Activated CD4-positive, alpha-beta T cell treated with anti-CD3 and anti-CD28 coated beads, Interleukin-10, Interleukin-2, amounts not matched to agents 100 ng/mL and 50 ng/mL, durations not matched to agents 16 hours and 8 hours (primary cell): ENCODE data around the gene ATRX.
"Not testable (repeated sequence)": the region's sequence is repeated elsewhere in the genome, so short reads cannot be mapped to it uniquely, and the experiment has no call there.

ENCODE experiments used
- DNase-seq: peaks from one replicate; pipeline ENCODE4 v3.0.0-alpha.2; 2020

The ATRX gene

DNA sequence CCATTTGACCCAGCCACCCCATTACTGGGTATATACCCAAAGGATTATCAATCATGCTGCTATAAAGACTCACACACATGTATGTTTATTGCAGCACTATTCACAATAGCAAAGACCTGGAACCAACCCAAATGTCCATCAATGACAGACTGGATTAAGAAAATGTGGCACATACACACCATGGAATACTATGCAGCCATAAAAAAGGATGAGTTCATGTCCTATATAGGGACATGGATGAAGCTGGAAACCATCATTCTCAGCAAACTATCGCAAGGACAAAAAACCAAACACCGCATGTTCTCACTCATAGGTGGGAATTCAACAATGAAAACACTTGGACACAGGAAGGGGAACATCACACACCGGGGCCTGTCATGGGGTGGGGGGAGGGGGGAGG, 59.9 kb downstream of the ATRX start:
- DNase-seq, result not testable (repeated sequence)

DNA sequence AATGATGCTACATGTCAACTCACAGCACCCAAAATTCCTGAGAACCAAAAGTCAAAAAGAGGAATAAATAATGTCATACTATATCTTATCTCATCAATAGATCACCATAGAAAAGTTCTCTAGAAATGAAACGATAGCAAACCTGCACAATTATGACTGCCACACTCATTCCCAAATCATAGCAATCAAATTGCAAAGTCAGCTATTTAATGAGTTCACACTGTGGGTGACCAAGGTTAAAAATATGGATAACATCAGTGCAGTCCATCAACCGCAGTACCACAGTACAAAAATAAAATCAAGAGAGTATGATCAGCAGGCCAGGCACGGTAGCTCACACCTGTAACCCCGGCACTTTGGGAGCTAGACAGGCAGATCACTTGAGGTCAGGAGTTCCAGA, 62.3 kb downstream of the ATRX start:
- no peak for DNase-seq

DNA sequence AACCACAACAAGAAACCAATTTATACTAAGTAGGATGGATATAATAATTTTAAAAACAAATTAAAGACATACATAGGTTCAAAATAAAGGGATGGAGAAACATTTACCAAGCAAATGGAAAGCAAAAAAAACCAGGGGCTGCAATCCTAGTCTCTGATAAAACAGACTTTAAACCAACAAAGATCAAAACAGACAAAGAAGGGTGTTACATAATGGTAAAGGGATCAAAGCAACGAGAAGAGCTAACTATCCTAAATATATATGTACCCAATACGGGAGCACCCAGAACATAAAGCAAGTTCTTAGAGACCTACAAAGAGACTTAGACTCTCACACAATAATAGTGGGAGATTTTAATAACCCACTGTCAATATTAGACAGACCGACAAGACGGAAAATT, 66.6 kb downstream of the ATRX start:
- DNase-seq, result no peak

DNA sequence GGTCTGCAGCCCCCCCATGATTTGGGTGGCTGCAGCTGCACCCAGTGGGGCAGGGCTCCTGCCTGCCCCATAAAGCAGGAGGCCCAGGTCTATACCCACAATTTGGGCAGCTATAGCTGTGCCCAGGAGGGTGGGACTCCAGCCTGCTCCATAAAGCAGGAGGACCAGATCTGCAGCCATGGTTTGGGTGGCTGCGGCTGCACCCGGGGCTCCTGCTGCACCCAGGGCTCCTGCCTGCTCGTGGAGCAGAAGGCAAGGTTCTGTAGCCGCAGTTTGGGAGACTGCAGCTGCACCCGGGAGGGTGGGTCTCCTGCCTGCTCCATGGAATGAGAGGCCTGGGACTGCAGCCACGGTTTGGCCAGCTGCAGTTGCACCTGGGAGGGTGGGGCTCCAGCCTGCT, 81.1 kb downstream of the ATRX start:
- DNase-seq, result no peak

DNA sequence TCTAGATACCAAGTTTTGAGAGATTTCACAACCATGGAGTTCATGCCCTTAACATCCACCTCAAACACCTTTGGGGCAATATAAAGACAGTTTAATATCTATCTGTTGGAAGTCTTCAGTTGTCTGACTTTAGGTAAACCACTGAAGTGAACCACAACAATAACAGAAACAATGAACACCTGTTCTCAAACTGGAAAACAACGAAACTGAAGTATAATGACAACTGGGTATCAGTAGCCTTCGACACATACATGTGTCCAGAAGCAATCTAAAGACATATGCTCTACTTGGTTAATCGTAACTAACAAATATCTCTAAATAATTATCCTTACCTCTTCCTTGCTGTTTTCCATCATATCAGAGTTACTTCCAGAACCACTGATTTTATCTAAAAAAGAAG, 87.8 kb downstream of the ATRX start:
- no peak for DNase-seq

DNA sequence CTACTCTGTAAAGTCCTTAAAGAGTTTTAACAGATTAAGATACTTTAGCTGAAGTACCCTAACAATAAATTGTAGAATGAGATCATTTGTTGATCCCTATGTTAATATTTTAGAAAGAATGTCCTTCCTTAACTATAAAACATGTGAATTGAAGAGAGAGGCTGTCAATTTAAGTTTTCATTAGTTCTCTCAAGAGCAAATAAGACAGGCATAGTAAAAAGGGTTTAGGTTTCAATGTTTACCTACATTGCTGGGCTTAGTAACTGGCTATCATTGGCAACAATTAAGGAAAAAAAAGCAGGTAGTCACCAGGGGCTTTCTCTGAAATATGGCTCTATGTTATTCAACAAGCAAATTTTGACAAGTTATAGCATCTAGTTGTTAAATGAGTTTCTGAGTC, 91.5 kb downstream of the ATRX start:
- no peak for DNase-seq

DNA sequence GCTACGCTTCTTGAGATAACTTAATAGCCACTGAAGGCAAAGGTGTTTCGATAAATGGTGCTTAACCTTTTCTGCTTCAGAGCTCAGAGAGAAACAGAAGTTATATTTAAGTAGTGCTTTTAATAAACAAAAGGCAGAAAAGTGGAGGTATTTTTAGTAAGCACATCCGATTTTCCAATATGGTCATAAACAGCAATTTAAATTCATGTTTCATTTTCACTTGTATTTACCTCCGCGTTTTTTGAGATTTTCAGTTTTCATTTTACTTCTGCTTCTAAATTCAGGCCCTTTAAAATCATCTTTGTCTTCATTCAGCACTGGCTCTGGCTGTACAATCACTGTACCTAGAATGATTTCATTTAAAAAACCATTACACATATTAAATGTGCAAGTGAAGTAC, 92.4 kb downstream of the ATRX start:
- DNase-seq, result no peak

DNA sequence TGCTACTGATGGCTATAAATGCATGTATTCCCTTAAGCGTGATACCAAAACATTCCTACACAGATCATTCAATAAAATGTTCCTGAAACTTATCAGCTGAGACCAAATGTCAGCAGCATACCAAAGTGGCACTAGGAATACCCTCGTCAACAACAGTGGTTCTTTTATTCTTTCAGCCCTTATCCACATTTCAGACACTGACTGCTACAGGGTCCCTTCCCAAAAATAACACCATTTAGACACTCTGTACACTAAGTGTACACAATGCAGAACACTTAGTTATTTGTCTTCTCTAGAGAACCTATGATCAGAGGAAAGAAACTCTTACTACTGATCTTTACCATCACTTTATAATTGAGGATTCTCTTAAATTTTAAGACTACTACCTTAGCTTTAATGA, 94.1 kb downstream of the ATRX start:
- no peak for DNase-seq

DNA sequence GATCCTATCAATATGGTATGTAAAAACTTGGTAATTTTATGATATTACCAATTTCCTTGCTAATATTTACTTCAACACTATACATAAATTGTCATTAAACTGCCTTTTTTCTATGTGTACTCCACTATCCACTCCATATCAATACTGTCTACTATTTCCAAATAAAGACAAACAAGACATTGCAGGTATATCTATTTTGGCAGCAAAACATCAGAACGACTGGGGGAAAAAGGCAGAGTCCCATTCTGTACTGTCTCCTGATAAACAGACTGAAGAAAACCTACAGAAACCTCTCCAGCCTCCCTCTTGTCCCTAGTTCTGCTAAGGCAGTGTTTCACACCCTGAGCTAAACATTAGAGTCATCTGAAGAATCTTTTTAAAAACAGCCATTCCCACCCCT, 96.6 kb downstream of the ATRX start:
- DNase-seq, result no peak

DNA sequence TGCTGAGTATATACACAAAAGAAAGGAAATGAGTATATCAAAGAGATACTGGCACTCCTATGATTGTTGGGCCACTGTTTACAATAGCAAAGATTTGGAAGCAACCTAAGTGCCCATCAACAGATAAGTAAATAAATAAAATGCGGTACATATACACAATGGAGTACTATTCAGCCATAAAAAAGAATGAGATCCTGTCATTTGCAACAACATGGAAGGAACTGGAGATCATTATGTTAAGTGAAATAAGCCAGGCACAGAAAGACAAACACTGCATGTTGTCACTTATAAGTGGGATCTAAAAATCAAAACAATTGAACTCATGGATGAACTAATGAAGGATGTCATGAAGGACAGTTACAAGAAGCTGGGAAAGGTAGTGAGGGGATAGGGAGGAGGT, 100.3 kb downstream of the ATRX start:
- not testable (repeated sequence) for DNase-seq

DNA sequence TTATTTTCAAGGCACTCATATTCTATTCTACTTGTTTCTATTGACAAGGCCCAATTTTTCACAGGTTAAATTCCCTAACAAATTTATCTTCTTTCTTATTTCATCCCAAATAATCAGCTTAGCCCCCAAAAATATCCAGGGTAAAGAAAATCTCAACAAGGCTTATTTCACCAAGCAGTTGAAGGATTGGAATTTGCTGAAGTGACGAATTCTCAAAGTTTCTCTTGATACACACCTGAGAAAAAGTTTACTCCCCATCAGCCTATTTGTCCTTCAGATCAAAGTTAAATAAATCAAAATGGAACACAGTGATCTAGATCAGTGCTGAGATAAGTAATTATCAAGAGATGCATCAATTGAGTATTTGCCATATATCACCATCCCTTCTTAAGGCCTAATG, 106.9 kb downstream of the ATRX start:
- DNase-seq, result no peak

DNA sequence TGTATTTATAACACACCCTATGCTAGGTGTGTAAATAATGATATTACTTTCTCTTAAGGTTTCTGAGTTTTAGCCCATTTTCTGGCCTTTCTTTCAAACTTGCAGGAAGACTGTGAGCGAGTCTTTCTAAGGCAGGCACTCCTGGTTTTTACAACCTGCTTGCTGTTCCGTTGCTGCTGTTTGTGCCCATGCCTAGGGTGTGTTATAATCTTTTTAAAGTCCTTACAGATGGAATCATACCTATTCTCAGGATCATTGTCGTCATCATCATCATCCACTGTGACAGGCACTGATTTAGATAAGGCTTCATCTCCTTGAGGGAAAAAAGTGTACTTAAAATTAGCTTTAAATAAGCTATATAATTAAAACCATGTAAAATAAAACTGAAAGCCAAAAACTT, 110.0 kb downstream of the ATRX start:
- no peak for DNase-seq

DNA sequence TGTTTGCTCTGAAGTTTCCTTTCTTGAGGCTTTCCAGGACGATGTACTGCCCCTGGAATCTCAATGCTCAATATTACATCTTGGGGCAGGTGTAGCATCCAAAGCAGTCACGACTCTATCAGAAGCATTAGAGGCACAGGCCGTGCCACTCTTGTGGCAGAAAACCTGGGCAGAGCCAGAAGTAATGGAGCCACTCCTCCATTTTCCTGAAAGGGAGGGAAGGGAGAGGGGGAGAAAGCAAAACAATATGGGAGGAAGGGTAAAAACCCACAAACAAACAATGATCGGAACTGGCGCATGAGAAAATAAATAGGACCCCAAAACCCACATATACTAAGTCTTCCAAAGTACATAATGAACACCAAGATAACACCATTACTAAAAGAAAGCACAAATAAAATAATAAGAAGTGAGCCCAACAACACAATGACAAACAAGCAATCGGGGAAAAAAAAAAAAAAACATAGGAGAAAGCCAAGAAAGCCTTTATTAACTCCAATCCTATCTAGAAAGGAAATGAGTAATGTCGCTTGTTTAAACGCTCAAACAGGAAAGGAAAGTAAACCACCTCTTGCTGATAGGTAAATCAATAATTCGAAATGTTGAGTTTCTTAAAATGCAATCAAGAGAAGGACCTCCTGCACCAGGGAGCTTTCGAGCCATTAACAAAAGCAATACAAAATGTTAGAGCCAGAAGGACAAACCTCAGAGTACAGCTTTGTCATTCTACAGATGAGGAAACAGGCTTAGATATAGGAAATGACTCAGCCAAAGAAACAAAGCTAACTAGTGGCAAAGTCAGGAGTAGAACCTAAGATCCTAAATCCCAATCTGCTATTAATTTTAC, 117.4 kb downstream of the ATRX start:
- DNase-seq, result peak; percentile 19

DNA sequence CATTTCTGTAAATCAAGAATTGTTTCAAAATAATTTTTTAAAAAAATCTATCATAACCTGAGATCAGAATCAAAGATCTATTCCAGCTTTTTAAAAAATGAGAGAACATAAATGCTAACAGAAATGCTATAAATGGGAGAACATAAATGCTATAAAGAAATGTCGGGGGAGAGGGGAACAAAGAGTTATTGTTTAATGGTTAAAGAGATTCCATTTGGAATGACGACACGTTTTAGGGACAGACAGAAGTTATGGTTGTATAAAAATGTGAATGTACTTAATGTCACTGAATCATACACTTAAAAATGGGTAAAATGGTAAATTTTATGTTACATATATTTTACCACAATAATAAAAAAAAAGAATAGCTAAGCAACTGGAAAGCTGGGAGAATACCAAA, 127.1 kb downstream of the ATRX start:
- DNase-seq, result no peak

DNA sequence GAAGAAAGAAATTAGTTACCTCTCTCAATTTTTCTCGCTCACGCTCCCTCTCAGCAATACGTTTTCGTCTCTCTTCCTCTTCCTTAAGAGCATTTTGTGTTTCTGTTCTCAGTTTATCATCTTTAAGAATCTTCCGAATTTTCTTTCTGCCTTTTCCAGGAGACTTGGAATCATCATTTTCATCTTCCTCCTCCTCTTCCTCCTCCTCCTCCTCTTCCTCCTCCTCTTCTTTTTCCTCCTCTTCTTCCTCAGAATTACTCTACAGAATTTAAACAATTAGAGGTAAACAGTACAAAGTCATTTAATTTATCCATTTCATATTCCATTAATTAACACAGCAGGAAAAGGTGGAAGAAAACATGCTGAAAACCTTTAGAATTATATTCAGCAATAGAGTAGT, 133.9 kb downstream of the ATRX start:
- no peak for DNase-seq

DNA sequence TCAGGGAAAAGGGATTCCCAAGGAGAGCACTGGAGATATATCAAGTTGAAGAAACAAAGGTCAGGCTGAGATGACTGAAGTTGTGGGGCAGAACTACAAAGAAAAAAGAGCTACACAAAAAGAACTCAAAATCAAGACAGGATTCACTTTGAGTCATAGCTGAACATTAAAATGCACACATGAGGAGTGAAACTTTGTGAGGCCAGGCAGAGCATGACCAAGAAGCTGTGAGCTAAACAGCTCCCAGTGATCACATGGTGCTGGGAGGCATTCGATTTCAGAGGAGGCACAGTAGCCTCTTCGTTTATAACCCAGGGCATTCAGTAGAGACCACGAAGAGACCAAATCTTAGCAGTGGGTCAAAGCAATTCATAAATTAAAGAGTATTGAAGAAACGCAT, 145.3 kb downstream of the ATRX start:
- peak; percentile 45 for DNase-seq

DNA sequence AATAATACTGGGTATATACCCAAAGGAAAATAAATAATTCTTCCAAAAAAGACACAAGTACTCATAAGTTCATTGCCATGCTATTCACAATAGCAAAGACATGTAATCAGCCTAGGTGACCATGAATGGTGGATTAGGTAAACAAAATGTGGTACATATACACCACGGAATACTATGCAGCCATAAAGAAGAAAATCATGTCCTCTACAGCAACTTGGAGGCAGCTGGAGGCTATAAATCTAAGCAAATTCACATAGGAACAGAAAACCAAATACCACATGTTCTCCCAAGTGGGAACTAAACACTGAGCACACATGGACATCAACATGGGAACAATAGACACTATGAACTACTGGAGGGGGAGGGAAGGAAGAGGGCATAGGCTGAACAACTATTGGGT, 146.2 kb downstream of the ATRX start:
- DNase-seq, result no peak

DNA sequence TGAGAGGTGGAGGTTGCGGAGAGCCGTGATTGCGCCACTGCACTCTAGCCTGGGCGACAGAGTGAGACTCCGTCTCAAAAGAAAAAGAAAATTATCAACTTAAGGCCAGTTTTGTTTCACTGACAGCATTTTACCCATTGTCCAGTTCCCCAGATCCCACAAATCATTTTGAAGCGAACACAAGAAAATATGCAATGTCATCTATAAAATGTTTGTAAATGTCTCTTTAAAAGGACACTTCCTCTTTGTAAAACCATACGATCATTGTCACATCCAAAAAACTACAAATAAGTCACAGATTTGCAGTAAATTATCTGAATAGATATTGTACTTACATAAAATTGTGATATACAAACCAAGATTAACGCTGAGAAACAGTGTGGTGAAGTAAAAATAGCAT, 147.6 kb downstream of the ATRX start:
- no peak for DNase-seq

DNA sequence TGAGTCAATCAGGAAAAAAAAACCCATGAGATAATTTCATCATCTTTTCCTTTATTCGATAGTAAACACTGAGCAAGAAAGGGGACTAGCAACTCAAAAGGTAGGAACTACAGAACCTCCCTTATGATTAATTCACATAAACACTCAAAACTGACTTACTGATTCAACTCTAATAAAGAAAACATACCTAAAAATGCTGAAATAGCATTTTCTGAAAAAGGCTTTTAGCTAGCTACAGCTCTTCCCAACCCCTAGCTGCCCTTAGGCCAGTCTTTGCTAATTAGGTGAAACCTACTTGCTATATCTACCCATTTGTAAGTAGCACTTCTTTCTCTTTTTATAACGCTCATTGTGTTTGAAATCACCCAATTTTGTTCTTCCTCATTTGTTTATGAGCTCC, 150.6 kb downstream of the ATRX start:
- DNase-seq, result no peak

DNA sequence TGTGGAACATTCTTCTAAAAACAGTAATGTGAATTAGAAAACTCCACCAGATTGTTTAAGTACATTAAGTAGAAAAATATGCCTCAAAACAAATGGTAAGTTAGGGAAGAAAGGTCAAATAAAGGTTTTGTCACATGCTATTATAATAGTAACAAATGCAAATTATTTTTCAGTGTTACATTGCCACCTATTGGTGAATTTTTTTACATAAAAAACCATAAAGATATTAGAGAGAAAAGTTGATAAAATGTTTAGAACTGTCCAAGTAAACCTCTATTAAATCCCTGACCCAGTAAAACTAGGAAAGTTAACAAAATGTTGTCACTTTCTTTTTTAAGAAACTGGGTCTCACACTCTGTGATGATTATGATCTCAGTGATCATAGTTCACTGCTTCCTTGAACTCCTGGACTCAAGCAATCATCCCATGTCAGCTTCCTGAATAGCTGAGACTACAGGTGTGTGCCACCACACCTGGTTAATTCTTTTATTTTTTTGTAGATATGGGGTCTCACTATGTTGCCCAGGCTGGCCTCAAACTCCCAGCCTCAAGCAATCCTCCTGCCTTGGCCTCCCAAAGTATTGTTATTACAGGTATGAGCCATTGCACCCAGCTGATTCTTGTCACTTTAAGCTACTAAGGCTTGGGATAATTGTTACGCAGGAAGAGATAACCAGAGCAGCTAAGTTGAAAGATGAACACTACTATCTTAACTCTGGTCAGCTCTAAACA, 157.6 kb downstream of the ATRX start:
- no peak for DNase-seq

DNA sequence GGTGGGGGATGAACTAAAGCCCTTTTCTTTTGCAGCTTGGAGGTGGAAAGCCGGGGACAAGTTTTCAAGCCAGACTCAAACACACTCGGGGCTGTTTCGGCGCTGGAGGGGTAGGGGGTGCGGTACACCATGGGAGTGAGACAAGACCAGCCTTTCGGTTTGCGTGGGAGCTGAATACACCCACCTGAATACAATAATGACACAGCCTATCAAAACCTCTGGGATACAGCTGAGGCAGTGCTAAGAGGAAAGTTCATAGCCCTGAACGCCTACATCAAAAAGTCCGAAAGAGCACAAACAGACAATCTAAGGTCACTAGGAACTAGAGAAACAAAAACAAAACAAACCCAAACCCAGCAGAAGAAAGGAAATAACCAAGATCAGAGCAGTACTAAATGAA, 163.3 kb downstream of the ATRX start:
- no peak for DNase-seq

DNA sequence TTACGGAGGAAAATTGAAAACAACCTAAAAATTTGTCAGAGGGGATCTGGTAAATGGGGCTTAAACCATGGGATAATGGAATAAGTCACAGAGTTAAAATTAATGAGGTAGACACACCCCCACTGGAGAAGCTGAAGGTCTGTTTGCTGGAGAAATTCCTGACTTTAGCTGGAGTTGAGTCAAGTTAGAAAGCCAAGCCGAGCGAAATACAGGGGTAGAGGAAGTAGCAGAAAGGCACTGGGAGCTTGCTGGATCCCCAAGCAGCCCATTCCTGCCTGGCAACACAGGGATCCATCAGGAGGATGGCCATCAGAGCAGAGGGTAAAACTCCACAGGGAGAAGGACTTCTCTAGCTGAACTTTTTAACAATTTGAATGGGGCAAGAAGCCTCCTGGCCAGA, 163.8 kb downstream of the ATRX start:
- DNase-seq, result no peak

DNA sequence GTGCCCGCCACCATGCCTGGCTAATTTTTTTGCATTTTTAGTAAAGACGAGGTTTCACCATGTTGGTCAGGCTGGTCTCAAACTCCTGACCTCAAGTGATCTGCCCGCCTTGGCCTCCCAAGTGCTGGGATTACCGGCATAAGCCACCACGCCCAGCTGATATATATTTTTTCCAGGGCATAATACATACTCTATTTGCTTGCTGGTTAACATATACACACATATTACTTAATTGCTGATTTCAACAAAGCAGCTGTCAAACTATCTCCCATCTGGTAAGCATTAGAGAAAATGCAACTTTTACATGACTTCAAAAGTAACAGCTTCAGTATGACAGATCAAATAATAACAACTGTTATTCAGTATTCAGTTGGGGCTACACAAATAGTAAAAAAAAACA, 164.6 kb downstream of the ATRX start:
- not testable (repeated sequence) for DNase-seq

DNA sequence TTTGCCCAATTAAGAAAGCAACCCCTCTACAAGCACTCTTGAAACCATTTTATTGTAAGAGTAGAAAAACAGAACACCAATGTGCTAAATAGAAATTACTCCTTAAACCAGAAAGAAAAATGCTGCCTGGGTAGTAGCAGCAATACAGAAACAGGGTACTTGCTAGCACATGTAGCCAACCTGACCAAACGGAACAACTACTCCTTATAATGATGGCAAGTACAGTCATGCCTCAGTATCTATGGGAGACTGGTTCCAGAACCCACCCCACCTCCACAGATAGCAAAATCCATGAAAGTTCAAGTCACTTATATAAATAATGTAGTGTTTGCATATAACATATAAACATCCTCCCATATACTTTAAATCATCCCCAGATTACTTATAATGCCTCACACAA, 168.8 kb downstream of the ATRX start:
- no peak for DNase-seq
